Measurements from ENCODE around the gene ABLIM3. TPM values are rescaled to one million over a fixed set of nuclear protein-coding genes. Genes with fewer than 3 reads are reported as not detected.

ABLIM3 gene
- total and polyA plus RNA-seq, 2 of the 8 experiments (the other 6 are each of a cell fraction or from before 2014, with no cell fraction given), result 0.36 to 0.56 TPM

- TF ChIP-seq TAF7 (optimal IDR thresholded peaks at IDR 0.05; ENCODE audit: borderline replicate concordance, low read depth, low read length) (no peak), ASH2L (IDR thresholded peaks at IDR 0.05; ENCODE audit: low read length) (no peak), SRF (IDR thresholded peaks at IDR 0.05; ENCODE audit: low read depth, low read length) (no peak)
Observed at GRCh38 chr5:149203921-149204441, 62.7 kb downstream of the ABLIM3 start (continued).
